Activated T-helper 2 cell treated with anti-CD3 and anti-CD28 coated beads, Interferon-gamma antibody, Interleukin-2, Interleukin-4, amounts not matched to agents 10 μg/mL and 5 μg/mL and 100 μg/mL, durations not matched to agents 14 hours and 24 hours and 36 hours (primary cell): ENCODE data around the gene A2M. TPM values are rescaled to one million over a fixed set of nuclear protein-coding genes. Genes with fewer than 3 reads are reported as not detected.

Experiments
- DNase-seq: peaks from one replicate; pipeline ENCODE4 v3.0.0; 2021; ENCODE audit warnings: low spot score
- H3K27ac Mint-ChIP-seq: one replicate; pipeline ENCODE4 v1.8.0; 2021; ENCODE audit warnings: mixed read lengths
- H3K27me3 Mint-ChIP-seq: one replicate; pipeline ENCODE4 v1.8.0; 2021; ENCODE audit warnings: low read depth, mixed read lengths
- H3K36me3 Mint-ChIP-seq: one replicate; pipeline ENCODE4 v1.8.0; 2021; ENCODE audit warnings: low read depth, mixed read lengths
- H3K4me1 Mint-ChIP-seq: one replicate; pipeline ENCODE4 v1.8.0; 2021; ENCODE audit warnings: low read depth, mixed read lengths
- H3K4me3 Mint-ChIP-seq: one replicate; pipeline ENCODE4 v1.8.0; 2021; ENCODE audit warnings: low read depth, mild to moderate bottlenecking, moderate library complexity, mixed read lengths
- H3K9me3 Mint-ChIP-seq: one replicate; pipeline ENCODE4 v1.8.0; 2021; ENCODE audit warnings: mixed read lengths
- intact Hi-C: fragments of 100-400 bp; cut with micrococcal nuclease; formaldehyde crosslinking; loops from one replicate; pipeline ENCODE4 v1.15.1; 2023
- total RNA-seq: library from RNA; stranded (reverse); gene quantifications from 2 replicates; pipeline ENCODE4 v1.2.3, GENCODE V29; 2022

Gene A2M
- total RNA-seq, 1 donor from 2014 or later = not detected

- Mint-ChIP-seq H3K9me3 (no peaks in the 10 kb centered on the region), H3K36me3 (no peaks in the 10 kb centered on the region)
- intact Hi-C loops = no loop called here
These were observed 17.6 kb upstream of the A2M start for GRCh38 chr12:9133216-9133916.

GRCh38 chr12:9132008-9132535 is 16.4 kb upstream of the A2M start:
- H3K27ac Mint-ChIP-seq = no peak overlapping the region
- DNase-seq = no peak
- no peaks in the 10 kb centered on the region for H3K27me3 Mint-ChIP-seq
- intact Hi-C loops = no loop called here
- H3K36me3 Mint-ChIP-seq = no peaks in the 10 kb centered on the region
- no peak overlapping the region for H3K4me3 Mint-ChIP-seq
- H3K9me3 Mint-ChIP-seq = no peaks in the 10 kb centered on the region
- H3K4me1 Mint-ChIP-seq = no peaks in the 10 kb centered on the region

More at GRCh38 chr12:9133216-9133916, 17.6 kb upstream of the A2M start:
- no peak for DNase-seq
- no peaks in the 10 kb centered on the region for H3K4me1 Mint-ChIP-seq
- H3K4me3 Mint-ChIP-seq = no peak overlapping the region
- no peak overlapping the region for H3K27ac Mint-ChIP-seq
- no peaks in the 10 kb centered on the region for H3K27me3 Mint-ChIP-seq

GRCh38 chr12:9130244-9130643 is 14.5 kb upstream of the A2M start:
- intact Hi-C loops = no loop called here
- H3K9me3 Mint-ChIP-seq = no peaks in the 10 kb centered on the region
- H3K27ac Mint-ChIP-seq = no peak overlapping the region
- no peaks in the 10 kb centered on the region for H3K27me3 Mint-ChIP-seq
- no peak for DNase-seq
- no peak overlapping the region for H3K4me3 Mint-ChIP-seq
- H3K4me1 Mint-ChIP-seq = no peaks in the 10 kb centered on the region
- H3K36me3 Mint-ChIP-seq = no peaks in the 10 kb centered on the region

GRCh38 chr12:9127936-9128663 is 12.4 kb upstream of the A2M start:
- no peak overlapping the region for H3K4me3 Mint-ChIP-seq
- intact Hi-C loops = no loop called here
- no peak overlapping the region for H3K27ac Mint-ChIP-seq
- H3K36me3 Mint-ChIP-seq = no peaks in the 10 kb centered on the region
- no peaks in the 10 kb centered on the region for H3K4me1 Mint-ChIP-seq
- no peaks in the 10 kb centered on the region for H3K9me3 Mint-ChIP-seq
- no peak for DNase-seq
- no peaks in the 10 kb centered on the region for H3K27me3 Mint-ChIP-seq

GRCh38 chr12:9127484-9127883 is 11.8 kb upstream of the A2M start:
- Mint-ChIP-seq H3K4me3 (no peak overlapping the region), H3K27ac (no peak overlapping the region), H3K27me3 (no peaks in the 10 kb centered on the region), H3K4me1 (no peaks in the 10 kb centered on the region), H3K9me3 (no peaks in the 10 kb centered on the region), H3K36me3 (no peaks in the 10 kb centered on the region)
- intact Hi-C loops = no loop called here
- no peak for DNase-seq

GRCh38 chr12:9124383-9125031 is 8.8 kb upstream of the A2M start:
- no peaks in the 10 kb centered on the region for H3K9me3 Mint-ChIP-seq
- H3K27ac Mint-ChIP-seq = no peak overlapping the region
- no peaks in the 10 kb centered on the region for H3K27me3 Mint-ChIP-seq
- intact Hi-C loops = no loop called here
- no peak overlapping the region for H3K4me3 Mint-ChIP-seq
- DNase-seq = no peak
- H3K4me1 Mint-ChIP-seq = no peaks in the 10 kb centered on the region
- no peaks in the 10 kb centered on the region for H3K36me3 Mint-ChIP-seq

- no peaks in the 10 kb centered on the region for H3K4me1 Mint-ChIP-seq
- H3K9me3 Mint-ChIP-seq = no peaks in the 10 kb centered on the region
- no peak overlapping the region for H3K27ac Mint-ChIP-seq
- DNase-seq = no peak
- no peaks in the 10 kb centered on the region for H3K36me3 Mint-ChIP-seq
- no peak overlapping the region for H3K4me3 Mint-ChIP-seq
- no peaks in the 10 kb centered on the region for H3K27me3 Mint-ChIP-seq
- intact Hi-C loops = no loop called here
These were observed 8.2 kb upstream of the A2M start for GRCh38 chr12:9123781-9124382.

GRCh38 chr12:9122091-9122609 is 6.4 kb upstream of the A2M start:
- Mint-ChIP-seq H3K4me1 (no peaks in the 10 kb centered on the region), H3K27me3 (peaks cover 2% of the 10 kb centered on the region), H3K36me3 (no peaks in the 10 kb centered on the region), H3K4me3 (no peak overlapping the region), H3K9me3 (no peaks in the 10 kb centered on the region), H3K27ac (no peak overlapping the region)
- DNase-seq = no peak
- intact Hi-C loops = no loop called here

GRCh38 chr12:9120487-9121184 is 4.9 kb upstream of the A2M start:
- intact Hi-C loops = no loop called here
- Mint-ChIP-seq H3K4me1 (peaks cover 7% of the 10 kb centered on the region), H3K4me3 (no peak overlapping the region), H3K9me3 (no peaks in the 10 kb centered on the region), H3K27me3 (peaks cover 2% of the 10 kb centered on the region), H3K27ac (no peak overlapping the region), H3K36me3 (no peaks in the 10 kb centered on the region)
- DNase-seq = no peak

- Mint-ChIP-seq H3K4me3 (no peak overlapping the region), H3K9me3 (no peaks in the 10 kb centered on the region), H3K4me1 (peaks cover 7% of the 10 kb centered on the region), H3K36me3 (no peaks in the 10 kb centered on the region), H3K27me3 (peaks cover 2% of the 10 kb centered on the region), H3K27ac (no peak overlapping the region)
- intact Hi-C loops = no loop called here
- DNase-seq = no peak
These were observed 2.4 kb upstream of the A2M start for GRCh38 chr12:9118158-9118557.

GRCh38 chr12:9114946-9115345 is 773 bp downstream of the A2M start:
- Mint-ChIP-seq H3K27me3 (peaks cover 6% of the 10 kb centered on the region), H3K4me1 (peaks cover 7% of the 10 kb centered on the region), H3K36me3 (no peaks in the 10 kb centered on the region), H3K9me3 (no peaks in the 10 kb centered on the region), H3K27ac (no peak overlapping the region), H3K4me3 (no peak overlapping the region)
- intact Hi-C loops = no loop called here
- DNase-seq = no peak

GRCh38 chr12:9113987-9114309 is 1.8 kb downstream of the A2M start:
- Mint-ChIP-seq H3K36me3 (no peaks in the 10 kb centered on the region), H3K9me3 (no peaks in the 10 kb centered on the region), H3K27me3 (peaks cover 7% of the 10 kb centered on the region), H3K4me3 (no peak overlapping the region), H3K4me1 (peaks cover 7% of the 10 kb centered on the region), H3K27ac (no peak overlapping the region)
- DNase-seq = no peak
- intact Hi-C loops = no loop called here
